Esophagus squamous epithelium (tissue), 4 donors: ENCODE results near the gene GABBR2.

Experiments used
- CTCF ChIP-seq, 6 experiments: fragments of 450-650 bp in 4 of 6; fragments of 200-600 bp in 2 of 6; sonication (generic) in 2 of 6; IDR thresholded peaks; one replicate each; pipeline ENCODE4 v1.5.1; 2016 to 2019; ENCODE audit warnings: antibody characterized with exemption in 6 of 6, mild to moderate bottlenecking in 4 of 6, moderate library complexity in 4 of 6
- POLR2A ChIP-seq, 4 donors: fragments of 450-650 bp; IDR thresholded peaks; one replicate each; pipeline ENCODE4 v1.6.1; 2017; ENCODE audit warnings: antibody characterized with exemption in 4 of 4, mild to moderate bottlenecking in 4 of 4, moderate library complexity in 3 of 4

DNA sequence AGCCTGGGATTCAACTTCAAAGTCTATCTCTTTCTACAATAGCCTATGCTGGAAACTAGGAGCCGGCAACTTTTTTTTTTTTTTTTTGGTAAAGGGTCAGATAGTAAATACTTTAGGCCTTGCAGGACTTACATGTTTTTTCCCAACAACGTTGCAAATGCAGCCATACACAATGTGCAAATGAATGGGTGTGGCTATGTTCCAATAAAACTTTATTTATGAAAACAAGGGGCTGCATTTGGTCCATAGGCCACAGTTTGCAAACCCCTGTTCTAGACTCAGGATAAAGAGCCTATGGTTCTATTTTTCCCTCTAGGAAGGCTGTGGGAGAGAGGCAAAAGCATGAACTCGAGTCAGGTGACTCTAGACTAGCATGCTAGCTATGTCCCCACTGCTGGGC is 189.1 kb downstream of the GABBR2 start:
- no peak for TF ChIP-seq POLR2A (IDR thresholded peaks at IDR 0.05)
- TF ChIP-seq CTCF (IDR thresholded peaks at IDR 0.05): no peak
